COLO668 (cell line): ENCODE measurements around the gene SORL1-AS1.

ENCODE experiments used
- DNase-seq: peaks from one replicate; lab custom pipeline; 2025; ENCODE audit not compliant: unreplicated experiment; lab: John Stamatoyannopoulos, UW

SORL1-AS1 gene

GRCh38 chr11:121476379-121477032, 23.7 kb upstream of the SORL1-AS1 start:
- DNase-seq: peak; percentile 72

GRCh38 chr11:121474680-121475079, 21.9 kb upstream of the SORL1-AS1 start:
- DNase-seq: no peak

GRCh38 chr11:121473064-121473777, 20.5 kb upstream of the SORL1-AS1 start:
- DNase-seq: no peak

GRCh38 chr11:121472312-121472711, 19.5 kb upstream of the SORL1-AS1 start:
- DNase-seq: no peak

GRCh38 chr11:121471167-121471566, 18.4 kb upstream of the SORL1-AS1 start:
- DNase-seq: no peak

- DNase-seq: no peak
These were observed 17.1 kb upstream of the SORL1-AS1 start for GRCh38 chr11:121469910-121470309.

GRCh38 chr11:121467965-121468364, 15.2 kb upstream of the SORL1-AS1 start:
- DNase-seq: no peak

GRCh38 chr11:121467471-121467870, 14.7 kb upstream of the SORL1-AS1 start:
- DNase-seq: no peak

- DNase-seq: peak; percentile 94
These were observed 13.5 kb upstream of the SORL1-AS1 start for GRCh38 chr11:121466063-121466794.

GRCh38 chr11:121465709-121466062, 12.9 kb upstream of the SORL1-AS1 start:
- peak; percentile 42 for DNase-seq

- DNase-seq: peak; percentile 79
These were observed 11.7 kb upstream of the SORL1-AS1 start for GRCh38 chr11:121464352-121464946.

- no peak for DNase-seq
These were observed 11.0 kb upstream of the SORL1-AS1 start for GRCh38 chr11:121463689-121464335.

GRCh38 chr11:121461843-121462242, 9.1 kb upstream of the SORL1-AS1 start:
- no peak for DNase-seq

- DNase-seq: peak; percentile 38
These were observed 8.3 kb upstream of the SORL1-AS1 start for GRCh38 chr11:121460941-121461514.

- peak; percentile 54 for DNase-seq
These were observed 6.7 kb upstream of the SORL1-AS1 start for GRCh38 chr11:121459413-121460017.

GRCh38 chr11:121458551-121458950, 5.8 kb upstream of the SORL1-AS1 start:
- no peak for DNase-seq

GRCh38 chr11:121456816-121457431, 4.2 kb upstream of the SORL1-AS1 start:
- DNase-seq: no peak

GRCh38 chr11:121456151-121456550, 3.4 kb upstream of the SORL1-AS1 start:
- DNase-seq: no peak

- no peak for DNase-seq
These were observed 2.3 kb upstream of the SORL1-AS1 start for GRCh38 chr11:121455115-121455514.
